ENCODE data around the gene CYP24A1. TPM values are rescaled to one million over a fixed set of nuclear protein-coding genes. Genes with fewer than 3 reads are reported as not detected.
"Not testable (repeated sequence)": the region's sequence is repeated elsewhere in the genome, so short reads cannot be mapped to it uniquely, and the experiment has no call there.

The CYP24A1 gene
- total RNA-seq, 3 donors from 2014 or later (not counting 1 experiment from before 2014, with no cell fraction given) = 0.12 TPM; not detected in 2

DNA sequence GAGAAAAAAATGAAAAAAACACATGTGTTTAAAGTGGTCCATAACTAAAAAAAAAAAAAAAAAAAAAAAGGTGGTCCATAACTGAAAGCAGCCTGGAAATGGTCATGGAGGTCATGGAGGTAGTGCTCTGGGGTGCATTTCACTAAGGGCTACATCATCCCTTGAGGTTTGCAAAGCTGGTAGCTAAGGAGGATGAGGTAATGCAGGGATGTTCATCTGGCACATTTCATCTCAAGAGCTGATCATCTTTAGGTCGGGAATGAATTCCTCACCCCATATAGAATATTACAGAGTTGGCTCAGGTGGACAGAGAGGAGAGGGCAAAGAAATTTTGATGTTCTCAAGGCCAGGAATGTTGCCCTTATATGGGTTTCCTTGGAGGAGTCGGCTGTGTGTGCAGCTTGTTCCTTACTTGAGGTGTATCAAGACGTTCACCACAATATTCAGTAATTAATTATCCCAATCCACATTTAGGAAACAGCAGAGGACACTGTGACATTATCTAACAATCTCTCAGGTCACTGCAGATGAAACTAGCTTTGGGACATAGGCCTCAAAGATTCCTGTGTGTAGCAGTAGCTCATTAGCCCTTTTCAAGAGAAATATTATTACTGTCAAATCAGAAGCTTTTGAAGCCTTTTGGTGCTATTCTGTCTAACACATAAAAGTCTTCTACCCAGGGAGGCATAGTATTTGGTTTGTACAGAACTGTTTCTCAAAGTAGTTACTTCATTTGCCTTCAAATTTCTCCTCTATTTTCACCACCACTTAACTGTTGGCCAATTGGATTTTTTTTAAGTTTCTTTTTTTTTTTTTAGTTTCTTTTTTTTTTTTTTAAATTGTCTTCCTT, 46.8 kb downstream of the CYP24A1 start:
- H3K36me3 ChIP-seq (ENCODE audit: control insufficient read depth, insufficient read depth, low read length) = no peaks in the 10 kb centered on the region
- Mint-ChIP-seq H3K4me1 (no peaks in the 10 kb centered on the region), H3K27me3 (ENCODE audit: low read depth in 2 of 2) (peaks cover 1 to 12% of the 10 kb centered on the region in 2 donors), H3K4me3 (no peak overlapping the region), H3K36me3 (no peaks in the 10 kb centered on the region), H3K9me3 (peaks cover 0 to 2% of the 10 kb centered on the region in 2 donors), H3K27ac (no peak overlapping the region)
- no peak overlapping the region for H3K4me3 ChIP-seq (ENCODE audit: low read length)
- TF ChIP-seq, protein P1, sequence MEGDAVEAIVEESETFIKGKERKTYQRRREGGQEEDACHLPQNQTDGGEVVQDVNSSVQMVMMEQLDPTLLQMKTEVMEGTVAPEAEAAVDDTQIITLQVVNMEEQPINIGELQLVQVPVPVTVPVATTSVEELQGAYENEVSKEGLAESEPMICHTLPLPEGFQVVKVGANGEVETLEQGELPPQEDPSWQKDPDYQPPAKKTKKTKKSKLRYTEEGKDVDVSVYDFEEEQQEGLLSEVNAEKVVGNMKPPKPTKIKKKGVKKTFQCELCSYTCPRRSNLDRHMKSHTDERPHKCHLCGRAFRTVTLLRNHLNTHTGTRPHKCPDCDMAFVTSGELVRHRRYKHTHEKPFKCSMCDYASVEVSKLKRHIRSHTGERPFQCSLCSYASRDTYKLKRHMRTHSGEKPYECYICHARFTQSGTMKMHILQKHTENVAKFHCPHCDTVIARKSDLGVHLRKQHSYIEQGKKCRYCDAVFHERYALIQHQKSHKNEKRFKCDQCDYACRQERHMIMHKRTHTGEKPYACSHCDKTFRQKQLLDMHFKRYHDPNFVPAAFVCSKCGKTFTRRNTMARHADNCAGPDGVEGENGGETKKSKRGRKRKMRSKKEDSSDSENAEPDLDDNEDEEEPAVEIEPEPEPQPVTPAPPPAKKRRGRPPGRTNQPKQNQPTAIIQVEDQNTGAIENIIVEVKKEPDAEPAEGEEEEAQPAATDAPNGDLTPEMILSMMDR (IDR thresholded peaks at IDR 0.05) = no peak
- H3K9me3 ChIP-seq (ENCODE audit: control insufficient read depth, insufficient read depth, low read length) = no peaks in the 10 kb centered on the region
- 76% methylated on average over 2 of the region's 3 CpGs for WGBS (ENCODE audit: insufficient coverage)
- no peak for ATAC-seq
- no peaks in the 10 kb centered on the region for H3K4me1 ChIP-seq (ENCODE audit: control insufficient read depth, insufficient read depth, low read length)
- DNase-seq = no peak
- intact Hi-C loops (cut with micrococcal nuclease) = no loop called here
- H3K27ac ChIP-seq (ENCODE audit: low read length) = no peak overlapping the region
- H3K27me3 ChIP-seq (ENCODE audit: control insufficient read depth, insufficient read depth, low read length) = no peaks in the 10 kb centered on the region

DNA sequence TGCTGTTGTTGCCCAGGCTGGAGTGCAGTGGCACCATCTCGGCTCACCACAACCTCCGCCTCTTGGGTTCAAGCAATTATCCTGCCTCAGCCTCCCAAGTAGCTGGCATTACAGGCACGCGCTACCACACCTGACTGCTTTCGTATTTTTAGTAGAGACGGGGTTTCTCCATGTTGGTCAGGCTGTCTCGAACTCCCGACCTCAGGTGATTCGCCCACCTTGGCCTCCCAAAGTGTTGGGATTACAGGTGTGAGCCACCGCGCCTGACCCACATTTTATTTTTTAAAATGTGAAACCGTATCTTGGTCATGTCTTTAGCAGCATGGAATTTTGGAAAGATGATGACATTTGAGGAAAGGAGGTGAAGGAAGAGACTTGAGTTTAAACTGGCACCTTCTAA, 47.5 kb downstream of the CYP24A1 start:
- H3K9me3 ChIP-seq (ENCODE audit: control insufficient read depth, insufficient read depth, low read length); H3K4me1 ChIP-seq (ENCODE audit: control insufficient read depth, insufficient read depth, low read length); H3K27ac Mint-ChIP-seq; H3K36me3 Mint-ChIP-seq; H3K9me3 Mint-ChIP-seq; H3K4me3 ChIP-seq (ENCODE audit: low read length); H3K27me3 ChIP-seq (ENCODE audit: control insufficient read depth, insufficient read depth, low read length); intact Hi-C loops (cut with micrococcal nuclease); H3K4me3 Mint-ChIP-seq; H3K4me1 Mint-ChIP-seq; DNase-seq; H3K36me3 ChIP-seq (ENCODE audit: control insufficient read depth, insufficient read depth, low read length); H3K27ac ChIP-seq (ENCODE audit: low read length); ATAC-seq: not testable (repeated sequence)
- 93% methylated on average over 12 of the region's 12 CpGs for WGBS (ENCODE audit: insufficient coverage)
- H3K27me3 Mint-ChIP-seq (ENCODE audit: low read depth in 2 of 2) = peaks cover 0 to 13% of the 10 kb centered on the region in 2 donors

DNA sequence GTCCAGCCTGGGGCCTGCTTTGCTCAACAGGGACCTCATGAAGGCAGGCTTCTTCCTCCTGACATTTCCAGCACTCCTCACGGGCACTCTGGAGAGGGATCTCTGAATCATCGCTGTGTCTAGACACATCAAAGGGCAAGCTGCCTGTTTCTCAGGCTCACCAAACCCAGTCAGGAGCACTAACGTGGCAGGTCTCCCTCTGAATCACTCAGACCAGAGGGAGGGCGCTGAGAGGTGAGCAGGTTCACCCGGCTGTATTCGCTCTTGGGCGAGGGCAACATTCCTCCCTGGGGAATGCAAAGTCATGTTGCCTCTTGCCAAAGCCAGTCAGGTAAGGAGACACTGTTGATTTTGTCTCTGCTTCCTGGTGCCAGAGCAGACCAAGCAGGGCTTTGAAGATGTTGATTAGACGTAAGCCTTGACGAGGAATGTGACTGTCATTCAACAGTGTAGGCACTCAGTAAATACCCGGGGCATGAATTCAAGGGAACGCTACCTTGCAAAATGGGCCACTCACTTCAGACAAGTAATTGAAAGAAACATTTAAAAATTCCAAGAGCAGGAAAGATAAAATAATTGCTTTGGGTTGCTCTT, 50.1 kb downstream of the CYP24A1 start:
- H3K27me3 Mint-ChIP-seq (ENCODE audit: low read depth in 2 of 2) = peaks cover 3 to 6% of the 10 kb centered on the region in 2 donors
- no peak overlapping the region for H3K4me3 ChIP-seq (ENCODE audit: low read length)
- TF ChIP-seq, protein P1 (IDR thresholded peaks at IDR 0.05) = no peak
- no peaks in the 10 kb centered on the region for H3K4me1 ChIP-seq (ENCODE audit: control insufficient read depth, insufficient read depth, low read length)
- H3K27ac Mint-ChIP-seq = no peak overlapping the region
- no peaks in the 10 kb centered on the region for H3K9me3 Mint-ChIP-seq
- no peaks in the 10 kb centered on the region for H3K27me3 ChIP-seq (ENCODE audit: control insufficient read depth, insufficient read depth, low read length)
- no peaks in the 10 kb centered on the region for H3K36me3 Mint-ChIP-seq
- no peak for DNase-seq
- no peaks in the 10 kb centered on the region for H3K36me3 ChIP-seq (ENCODE audit: control insufficient read depth, insufficient read depth, low read length)
- ATAC-seq = no peak
- no peak overlapping the region for H3K27ac ChIP-seq (ENCODE audit: low read length)
- intact Hi-C loops (cut with micrococcal nuclease) = no loop called here
- H3K4me3 Mint-ChIP-seq = no peak overlapping the region
- WGBS (ENCODE audit: insufficient coverage) = 84% methylated on average over 11 of the region's 11 CpGs
- no peaks in the 10 kb centered on the region for H3K4me1 Mint-ChIP-seq
- no peaks in the 10 kb centered on the region for H3K9me3 ChIP-seq (ENCODE audit: control insufficient read depth, insufficient read depth, low read length)

DNA sequence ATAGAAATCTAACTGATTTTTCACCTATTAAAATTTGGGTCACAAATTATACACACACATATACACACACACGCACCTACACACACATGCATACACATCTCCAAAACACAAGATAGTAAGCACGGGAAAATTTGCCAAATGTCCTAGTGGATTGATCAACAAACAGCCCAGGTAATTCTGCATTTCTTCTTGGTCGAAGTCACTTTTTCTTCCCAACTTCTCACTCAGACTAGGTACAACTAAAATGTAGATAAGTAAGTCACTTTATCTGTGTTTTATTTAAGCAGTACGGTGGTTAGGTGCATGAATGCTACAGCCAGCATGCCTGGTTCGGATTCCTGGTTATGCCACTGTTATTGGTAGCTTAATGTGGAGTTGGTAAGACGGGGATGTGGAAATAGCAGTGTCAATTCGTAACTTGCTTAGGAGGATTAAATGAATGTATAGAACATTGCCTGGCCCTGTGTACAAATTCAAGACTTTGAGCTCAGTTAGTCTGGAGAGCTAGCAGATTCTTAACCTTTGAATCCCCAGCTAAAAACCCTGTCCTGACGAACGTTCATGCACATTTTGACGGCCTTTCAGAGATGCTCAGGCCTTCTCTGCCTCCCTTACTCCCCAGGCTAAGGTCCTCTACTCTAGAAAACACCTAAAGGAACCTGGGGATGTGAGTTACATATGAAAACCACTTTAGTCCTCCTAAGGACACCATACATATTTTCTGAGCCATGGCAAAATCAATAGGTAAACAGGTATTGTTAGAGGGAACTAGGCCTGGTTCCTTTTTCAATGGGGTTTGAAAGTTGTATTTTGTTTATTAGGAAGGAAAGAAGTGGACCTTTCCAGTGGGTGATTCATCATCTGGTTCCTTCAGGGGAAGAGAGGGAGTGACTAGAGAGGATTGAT, 50.9 kb downstream of the CYP24A1 start:
- Mint-ChIP-seq H3K4me1 (no peaks in the 10 kb centered on the region), H3K27ac (no peak overlapping the region), H3K4me3 (no peak overlapping the region), H3K27me3 (ENCODE audit: low read depth in 2 of 2) (peaks cover 3 to 6% of the 10 kb centered on the region in 2 donors), H3K36me3 (no peaks in the 10 kb centered on the region), H3K9me3 (no peaks in the 10 kb centered on the region)
- DNase-seq (no peak), ATAC-seq (no peak)
- Histone ChIP-seq H3K27ac (ENCODE audit: low read length) (no peak overlapping the region), H3K27me3 (ENCODE audit: control insufficient read depth, insufficient read depth, low read length) (no peaks in the 10 kb centered on the region), H3K4me3 (ENCODE audit: low read length) (no peak overlapping the region), H3K4me1 (ENCODE audit: control insufficient read depth, insufficient read depth, low read length) (no peaks in the 10 kb centered on the region), H3K9me3 (ENCODE audit: control insufficient read depth, insufficient read depth, low read length) (no peaks in the 10 kb centered on the region), H3K36me3 (ENCODE audit: control insufficient read depth, insufficient read depth, low read length) (no peaks in the 10 kb centered on the region)
- intact Hi-C loops (cut with micrococcal nuclease) = no loop called here
- TF ChIP-seq, protein P1 (IDR thresholded peaks at IDR 0.05) = no peak
- 90% methylated on average over 9 of the region's 10 CpGs for WGBS (ENCODE audit: insufficient coverage)

Measured in natural killer cell (primary cell).